Suprapubic skin (tissue), 4 donors: ENCODE data around the gene TBC1D5. TPM values are rescaled to one million over a fixed set of nuclear protein-coding genes. Genes with fewer than 3 reads are reported as not detected.

ENCODE experiments used
- DNase-seq, 2 donors: peaks; one replicate each; pipeline ENCODE4 v3.0.0-alpha.2; 2019; ENCODE audit warnings: low spot score in 2 of 2
- H3K27ac ChIP-seq: fragments of 200-600 bp; sonication (generic); one replicate; pipeline ENCODE4 v1.5.1; 2019
- H3K27me3 ChIP-seq: fragments of 200-600 bp; sonication (generic); one replicate; pipeline ENCODE4 v1.5.1; 2019
- H3K36me3 ChIP-seq: fragments of 200-600 bp; sonication (generic); one replicate; pipeline ENCODE4 v1.5.1; 2019
- H3K4me1 ChIP-seq: fragments of 200-600 bp; sonication (generic); one replicate; pipeline ENCODE4 v1.5.1; 2019
- H3K4me3 ChIP-seq: fragments of 200-600 bp; sonication (generic); one replicate; pipeline ENCODE4 v1.5.1; 2019; ENCODE audit warnings: mild to moderate bottlenecking
- H3K9me3 ChIP-seq: fragments of 200-600 bp; sonication (generic); one replicate; pipeline ENCODE4 v1.5.1; 2019
- EP300 ChIP-seq: sonication (generic); formaldehyde crosslinking; IDR thresholded peaks from one replicate; pipeline ENCODE4 v1.6.1; 2017; ENCODE audit warnings: antibody characterized with exemption
- POLR2A ChIP-seq, 2 donors: fragments of 450-650 bp; IDR thresholded peaks; one replicate each; pipeline ENCODE4 v1.6.1; 2017; ENCODE audit warnings: antibody characterized with exemption in 2 of 2, mild to moderate bottlenecking in 2 of 2, moderate library complexity in 2 of 2
- POLR2AphosphoS5 ChIP-seq, 3 donors: sonication (generic); formaldehyde crosslinking; IDR thresholded peaks; one replicate each; pipeline ENCODE4 v1.6.1; 2017; ENCODE audit warnings: antibody characterized with exemption in 3 of 3
- WGBS: methylation state at CpG from one replicate; pipeline ENCODE4 v1.1.5; 2018; 5-methylcytosine and 5-hydroxymethylcytosine counted together
- total RNA-seq, 4 donors: library from RNA; depleted of rRNA; stranded (reverse); fragments of >200 nt; gene quantifications; one replicate each; pipeline ENCODE4 v1.1.0, GENCODE V29; 2016
- TF ChIP-seq, protein P1 (sequence below), 2 donors: fragments of 200-600 bp in 1 of 2; fragments of 450-650 bp in 1 of 2; sonication (generic) in 1 of 2; IDR thresholded peaks; one replicate each; pipeline ENCODE4 v1.5.1; 2016 to 2019; ENCODE audit warnings: antibody characterized with exemption in 2 of 2, mild to moderate bottlenecking in 1 of 2, moderate library complexity in 1 of 2

Gene TBC1D5
- total RNA-seq, 4 donors from 2014 or later = 66.4 to 98.5 (median 79.9) TPM

DNA sequence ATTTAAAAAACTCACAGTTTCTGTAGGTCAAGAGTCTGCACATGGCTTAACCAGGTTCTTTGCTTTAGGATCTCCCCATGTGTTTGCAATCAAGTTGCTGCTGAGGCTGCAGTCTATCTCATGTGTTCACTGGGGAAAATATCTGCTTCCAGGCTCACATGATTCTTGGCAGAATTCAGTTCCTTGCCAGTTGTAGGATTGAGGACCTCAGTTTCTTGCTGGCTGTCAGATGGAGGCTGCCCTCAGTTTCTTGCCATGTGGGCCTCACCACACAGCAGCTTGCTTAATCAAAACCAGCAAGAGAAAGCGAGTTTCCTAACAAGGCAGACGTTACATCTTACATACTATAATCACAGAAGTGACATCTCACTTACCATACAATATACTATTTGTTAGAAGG is 10.0 kb upstream of the TBC1D5 start:
- no peaks in the 10 kb centered on the region for H3K9me3 ChIP-seq
- no peaks in the 10 kb centered on the region for H3K36me3 ChIP-seq
- H3K27ac ChIP-seq = peak overlapping the region; percentile 41
- no peak for DNase-seq
- no peaks in the 10 kb centered on the region for H3K27me3 ChIP-seq
- 70% methylated on average over 2 of the region's 2 CpGs for WGBS
- peaks cover 4% of the 10 kb centered on the region for H3K4me1 ChIP-seq
- no peak overlapping the region for H3K4me3 ChIP-seq
- TF ChIP-seq POLR2A (IDR thresholded peaks at IDR 0.05) (no peak), EP300 (no peak), POLR2AphosphoS5 (IDR thresholded peaks at IDR 0.05) (no peak)
- TF ChIP-seq, protein P1, sequence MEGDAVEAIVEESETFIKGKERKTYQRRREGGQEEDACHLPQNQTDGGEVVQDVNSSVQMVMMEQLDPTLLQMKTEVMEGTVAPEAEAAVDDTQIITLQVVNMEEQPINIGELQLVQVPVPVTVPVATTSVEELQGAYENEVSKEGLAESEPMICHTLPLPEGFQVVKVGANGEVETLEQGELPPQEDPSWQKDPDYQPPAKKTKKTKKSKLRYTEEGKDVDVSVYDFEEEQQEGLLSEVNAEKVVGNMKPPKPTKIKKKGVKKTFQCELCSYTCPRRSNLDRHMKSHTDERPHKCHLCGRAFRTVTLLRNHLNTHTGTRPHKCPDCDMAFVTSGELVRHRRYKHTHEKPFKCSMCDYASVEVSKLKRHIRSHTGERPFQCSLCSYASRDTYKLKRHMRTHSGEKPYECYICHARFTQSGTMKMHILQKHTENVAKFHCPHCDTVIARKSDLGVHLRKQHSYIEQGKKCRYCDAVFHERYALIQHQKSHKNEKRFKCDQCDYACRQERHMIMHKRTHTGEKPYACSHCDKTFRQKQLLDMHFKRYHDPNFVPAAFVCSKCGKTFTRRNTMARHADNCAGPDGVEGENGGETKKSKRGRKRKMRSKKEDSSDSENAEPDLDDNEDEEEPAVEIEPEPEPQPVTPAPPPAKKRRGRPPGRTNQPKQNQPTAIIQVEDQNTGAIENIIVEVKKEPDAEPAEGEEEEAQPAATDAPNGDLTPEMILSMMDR (IDR thresholded peaks at IDR 0.05) = no peak

DNA sequence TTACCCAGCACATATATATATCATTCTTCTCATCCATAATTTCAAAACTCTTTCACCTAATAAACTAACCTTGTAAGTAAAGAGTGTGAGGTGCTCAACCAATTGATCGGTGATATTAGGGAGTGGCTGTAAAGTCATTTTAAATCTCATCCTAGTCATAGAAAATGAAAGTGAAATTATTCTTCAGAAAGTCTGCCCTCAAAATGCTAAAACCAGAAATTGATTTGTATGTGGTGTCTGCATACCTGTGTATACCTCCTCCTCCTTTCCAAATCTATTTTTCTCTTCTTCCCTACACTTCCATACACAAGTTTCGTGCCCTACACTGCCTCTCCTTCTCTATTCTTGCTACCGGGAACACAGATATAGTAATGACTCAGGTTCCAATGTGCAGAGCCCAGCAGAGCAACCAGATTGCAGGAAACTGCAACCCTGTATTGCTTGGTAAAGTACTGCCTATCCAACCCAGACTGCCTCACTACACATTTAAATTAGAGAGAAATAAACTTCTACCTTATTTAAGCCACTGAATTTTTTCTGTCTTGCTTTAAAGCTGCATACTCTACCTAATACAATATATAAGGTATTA is 7.4 kb upstream of the TBC1D5 start:
- Histone ChIP-seq H3K4me1 (peaks cover 4% of the 10 kb centered on the region), H3K27ac (no peak overlapping the region), H3K4me3 (peak overlapping the region; percentile 18), H3K9me3 (no peaks in the 10 kb centered on the region), H3K36me3 (no peaks in the 10 kb centered on the region), H3K27me3 (no peaks in the 10 kb centered on the region)
- DNase-seq = no peak
- TF ChIP-seq, protein P1 (IDR thresholded peaks at IDR 0.05) = no peak
- no peak for TF ChIP-seq POLR2A (IDR thresholded peaks at IDR 0.05)
- TF ChIP-seq EP300 = no peak
- TF ChIP-seq POLR2AphosphoS5 (IDR thresholded peaks at IDR 0.05) = no peak
- 37% methylated on average over 3 of the region's 3 CpGs for WGBS

DNA sequence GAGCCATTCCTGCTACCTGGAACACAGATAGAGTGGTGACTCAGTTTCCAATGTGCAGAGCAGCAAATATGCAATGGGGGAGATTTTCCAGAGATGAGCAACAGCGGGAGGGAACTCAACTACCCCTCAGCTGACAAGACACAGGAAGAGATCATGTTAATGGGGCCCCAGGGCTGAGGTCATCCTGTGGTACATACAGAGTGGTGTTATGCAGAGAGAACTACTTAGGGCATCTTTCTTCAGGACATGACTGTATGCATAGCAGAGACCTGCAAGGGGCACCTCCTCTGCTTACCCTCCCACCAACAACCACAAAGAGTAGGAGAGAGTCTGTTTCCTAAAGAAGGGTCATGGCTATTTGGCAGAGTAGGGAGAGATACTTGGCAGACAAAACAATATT is 6.8 kb upstream of the TBC1D5 start:
- Histone ChIP-seq H3K27ac (no peak overlapping the region), H3K9me3 (no peaks in the 10 kb centered on the region), H3K27me3 (no peaks in the 10 kb centered on the region), H3K4me3 (no peak overlapping the region), H3K36me3 (no peaks in the 10 kb centered on the region), H3K4me1 (peaks cover 4% of the 10 kb centered on the region)
- WGBS = 50% methylated on average over 1 of the region's 1 CpG
- TF ChIP-seq POLR2A (IDR thresholded peaks at IDR 0.05) = no peak
- TF ChIP-seq POLR2AphosphoS5 (IDR thresholded peaks at IDR 0.05) = no peak
- TF ChIP-seq EP300 = no peak
- TF ChIP-seq, protein P1 (IDR thresholded peaks at IDR 0.05) = no peak
- DNase-seq = no peak

DNA sequence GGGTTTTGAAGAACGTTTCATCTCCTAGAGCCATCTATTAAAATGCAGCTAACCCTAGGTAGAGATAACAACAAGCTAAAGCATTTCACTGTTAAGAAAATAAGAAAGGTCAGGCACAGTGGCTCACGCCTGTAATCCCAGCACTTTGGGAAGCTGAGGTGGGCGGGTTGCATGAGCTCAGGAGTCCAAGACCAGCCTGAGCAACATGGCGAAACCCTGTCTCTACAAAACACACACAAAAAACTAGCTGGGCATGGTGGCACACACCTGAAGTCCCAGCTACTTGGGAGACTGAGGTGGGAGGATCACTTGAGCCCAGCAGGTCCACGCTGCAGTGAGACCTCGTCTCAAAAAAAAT is 5.4 kb upstream of the TBC1D5 start:
- no peaks in the 10 kb centered on the region for H3K27me3 ChIP-seq
- no peak overlapping the region for H3K4me3 ChIP-seq
- peaks cover 6% of the 10 kb centered on the region for H3K4me1 ChIP-seq
- TF ChIP-seq POLR2AphosphoS5 (IDR thresholded peaks at IDR 0.05) = no peak
- TF ChIP-seq POLR2A (IDR thresholded peaks at IDR 0.05) = no peak
- TF ChIP-seq, protein P1 (IDR thresholded peaks at IDR 0.05) = no peak
- TF ChIP-seq EP300 = no peak
- no peak overlapping the region for H3K27ac ChIP-seq
- H3K36me3 ChIP-seq = no peaks in the 10 kb centered on the region
- no peak for DNase-seq
- no peaks in the 10 kb centered on the region for H3K9me3 ChIP-seq
- WGBS = 81% methylated on average over 6 of the region's 6 CpGs

DNA sequence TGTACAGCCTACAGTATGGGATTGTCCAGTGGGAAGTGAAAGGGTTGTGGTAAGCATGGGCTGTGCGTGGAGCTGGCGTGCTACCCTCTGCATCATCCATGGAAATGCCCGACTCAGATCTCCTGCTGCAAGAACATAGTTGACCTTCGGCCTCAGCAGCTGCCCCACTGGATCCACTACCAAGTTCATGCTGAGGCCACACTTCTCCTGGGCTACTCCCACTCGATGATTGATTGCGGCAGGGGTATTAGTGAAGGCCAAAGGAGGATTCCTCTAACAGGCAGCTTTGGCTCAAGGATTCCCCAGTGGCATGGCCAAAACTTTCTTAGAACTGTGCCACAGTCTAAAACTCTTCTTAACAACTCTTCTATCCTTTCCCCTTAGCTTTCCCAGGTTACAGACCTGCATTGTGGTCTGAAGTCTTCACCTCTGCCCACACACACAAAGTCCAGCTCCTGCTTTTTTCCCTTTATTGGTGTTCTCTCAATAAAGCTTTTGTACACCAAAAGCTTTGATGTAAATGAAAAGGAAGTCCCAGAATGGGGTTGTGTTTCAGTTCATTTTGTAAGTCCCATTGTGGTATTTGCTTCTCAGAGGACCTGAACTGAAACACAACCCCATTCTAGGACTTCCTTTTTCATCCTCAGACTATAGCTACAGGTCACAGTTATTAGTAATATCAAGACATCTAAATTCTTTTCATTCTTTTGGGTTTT is 4.9 kb upstream of the TBC1D5 start:
- no peaks in the 10 kb centered on the region for H3K27me3 ChIP-seq
- DNase-seq = no peak
- H3K27ac ChIP-seq = no peak overlapping the region
- no peak overlapping the region for H3K4me3 ChIP-seq
- 91% methylated on average over 6 of the region's 6 CpGs for WGBS
- TF ChIP-seq, protein P1 (IDR thresholded peaks at IDR 0.05) = no peak
- no peaks in the 10 kb centered on the region for H3K36me3 ChIP-seq
- peaks cover 8% of the 10 kb centered on the region for H3K4me1 ChIP-seq
- no peaks in the 10 kb centered on the region for H3K9me3 ChIP-seq
